ENCODE results near the gene TSNAXIP1.

Gene TSNAXIP1

DNA sequence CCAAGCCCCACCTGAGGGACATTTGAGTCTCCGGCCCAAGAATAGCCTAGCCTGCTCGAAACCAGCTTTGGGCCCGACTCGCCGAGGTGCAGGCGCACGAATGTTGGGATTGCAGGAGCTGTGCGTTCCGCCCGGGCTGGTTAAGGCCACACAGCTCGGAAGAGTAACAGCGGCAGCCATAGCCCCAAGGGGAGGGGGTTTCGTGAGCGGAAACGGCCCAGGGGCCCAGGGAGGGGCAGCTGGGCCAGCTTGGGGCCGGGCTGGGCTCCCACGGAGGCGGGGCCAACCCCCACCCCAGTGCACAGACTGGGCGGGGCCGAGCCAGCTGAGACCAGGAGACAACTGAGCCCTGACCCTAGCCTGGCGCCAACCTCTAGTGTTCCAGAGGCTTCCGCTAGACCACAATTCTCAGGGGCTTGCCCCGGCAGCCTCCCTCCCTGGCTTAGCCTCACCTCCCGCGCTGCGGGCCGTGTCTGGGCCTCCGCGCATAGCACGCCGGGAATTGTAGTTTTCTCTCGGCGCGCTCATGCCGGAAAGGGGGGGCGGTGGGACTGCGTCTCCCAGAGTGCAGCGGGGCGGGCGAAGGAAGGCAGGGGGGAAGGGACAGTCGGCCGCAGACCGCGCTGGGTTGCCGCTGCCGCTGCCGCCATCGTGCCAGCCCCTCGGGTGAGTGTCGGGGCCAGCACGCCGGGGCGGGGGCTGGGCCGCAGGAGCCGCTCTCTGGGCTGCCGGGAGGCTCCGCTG, 39.8 kb downstream of the TSNAXIP1 start, which contains the start of gene NUTF2:
NUTF2 (plus strand) TSS at position 614 of the 744 bp plus-strand sequence. CDS start 18,198 bp downstream, outside the sequence.
- no peak for TF ChIP-seq CTCF (IDR thresholded peaks at IDR 0.05; ENCODE audit: low read depth, low read length)

GRCh38 chr16:67847064-67847861, 40.6 kb downstream of the TSNAXIP1 start, which contains the start of gene CENPT:
Gene CENPT, minus strand, starts transcription at chr16:67847693. Its CDS starts 13,834 bp downstream, at chr16:67833859.
- no peak for TF ChIP-seq CTCF (IDR thresholded peaks at IDR 0.05; ENCODE audit: low read depth, low read length)
- no peaks in the 10 kb centered on the region for H3K27me3 ChIP-seq
- H3K36me3 ChIP-seq: peaks cover 5% of the 10 kb centered on the region; the same call in 1 of the 2 replicates
- H3K4me3 ChIP-seq (ENCODE audit: low read depth, low read length): peak within 1 kb of the TSS; percentile 96
- no peaks in the 10 kb centered on the region for H3K4me1 ChIP-seq
- peak; percentile 24 for DNase-seq
- no peaks in the 10 kb centered on the region for H3K9me3 ChIP-seq

More for the DNA sequence above, 39.8 kb downstream of the TSNAXIP1 start, which contains the start of gene NUTF2:
- peak; percentile 98 for DNase-seq
- Histone ChIP-seq H3K27me3 (no peaks in the 10 kb centered on the region), H3K4me1 (no peaks in the 10 kb centered on the region), H3K36me3 (peaks cover 5% of the 10 kb centered on the region; the same call in 1 of the 2 replicates), H3K9me3 (no peaks in the 10 kb centered on the region), H3K4me3 (ENCODE audit: low read depth, low read length) (peak within 1 kb of the TSS; percentile 96)

GRCh38 chr16:67848118-67848517, 41.4 kb downstream of the TSNAXIP1 start:
- no peaks in the 10 kb centered on the region for H3K9me3 ChIP-seq
- TF ChIP-seq CTCF (IDR thresholded peaks at IDR 0.05; ENCODE audit: low read depth, low read length): no peak
- H3K4me1 ChIP-seq: no peaks in the 10 kb centered on the region
- peak overlapping the region; percentile 96 for H3K4me3 ChIP-seq (ENCODE audit: low read depth, low read length)
- no peak for DNase-seq
- no peaks in the 10 kb centered on the region for H3K27me3 ChIP-seq
- H3K36me3 ChIP-seq: peaks cover 5% of the 10 kb centered on the region

DNA sequence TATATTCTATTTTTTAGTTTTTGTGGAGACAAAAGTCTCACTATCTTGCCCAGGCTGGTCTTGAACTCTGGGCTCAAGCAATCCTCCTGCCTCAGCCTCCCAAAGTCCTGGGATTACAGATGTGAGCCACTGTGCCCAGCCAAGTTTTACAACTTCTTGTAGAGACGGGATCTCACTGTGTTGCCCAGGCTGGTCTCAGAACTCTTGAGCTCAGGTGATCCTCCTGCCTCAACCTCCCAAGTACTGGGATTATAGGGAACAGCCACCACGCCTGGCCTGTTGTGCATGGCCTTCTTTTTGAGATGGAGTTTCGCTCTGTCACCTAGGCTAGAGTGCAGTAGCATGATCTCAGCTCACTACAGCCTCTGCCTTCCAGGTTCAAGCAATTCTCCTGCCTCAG, 47.0 kb downstream of the TSNAXIP1 start:
- no peak for DNase-seq
- H3K27me3 ChIP-seq: no peaks in the 10 kb centered on the region
- no peaks in the 10 kb centered on the region for H3K4me1 ChIP-seq
- peaks cover 20% of the 10 kb centered on the region for H3K36me3 ChIP-seq
- H3K4me3 ChIP-seq (ENCODE audit: low read depth, low read length): no peak overlapping the region
- TF ChIP-seq CTCF (IDR thresholded peaks at IDR 0.05; ENCODE audit: low read depth, low read length): no peak
- no peaks in the 10 kb centered on the region for H3K9me3 ChIP-seq

GRCh38 chr16:67855789-67856188, 49.1 kb downstream of the TSNAXIP1 start:
- Histone ChIP-seq H3K4me3 (ENCODE audit: low read depth, low read length) (no peak overlapping the region), H3K9me3 (no peaks in the 10 kb centered on the region), H3K27me3 (no peaks in the 10 kb centered on the region), H3K4me1 (no peaks in the 10 kb centered on the region), H3K36me3 (peaks cover 25% of the 10 kb centered on the region)
- DNase-seq: no peak
- no peak for TF ChIP-seq CTCF (IDR thresholded peaks at IDR 0.05; ENCODE audit: low read depth, low read length)
